Astrocyte (in vitro differentiated cells and primary cell): ENCODE results near the gene TARDBP.

Experiments
- CTCF ChIP-seq: IDR thresholded peaks from 2 replicates; pipeline ENCODE4 v1.5.1; 2011; ENCODE audit warnings: low read depth, mild to moderate bottlenecking, inconsistent platforms, low read length, moderate library complexity; ENCODE audit not compliant: insufficient read depth
- EZH2 ChIP-seq: IDR thresholded peaks from 2 replicates; pipeline ENCODE4 v1.6.1; 2012; ENCODE audit warnings: mild to moderate bottlenecking, low read length, inconsistent platforms; ENCODE audit not compliant: insufficient read depth

GRCh38 chr1:11000526-11000925 lies 11.9 kb upstream of the TARDBP start:
- no peak for TF ChIP-seq CTCF
- no peak for TF ChIP-seq EZH2
